Kidney tubule cell (primary cell): ENCODE measurements around the gene MPEG1.

Experiments used
- DNase-seq: peaks from one replicate; pipeline ENCODE4 v3.0.0-alpha.2; 2018; ENCODE audit warnings: low spot score

Gene MPEG1

DNA sequence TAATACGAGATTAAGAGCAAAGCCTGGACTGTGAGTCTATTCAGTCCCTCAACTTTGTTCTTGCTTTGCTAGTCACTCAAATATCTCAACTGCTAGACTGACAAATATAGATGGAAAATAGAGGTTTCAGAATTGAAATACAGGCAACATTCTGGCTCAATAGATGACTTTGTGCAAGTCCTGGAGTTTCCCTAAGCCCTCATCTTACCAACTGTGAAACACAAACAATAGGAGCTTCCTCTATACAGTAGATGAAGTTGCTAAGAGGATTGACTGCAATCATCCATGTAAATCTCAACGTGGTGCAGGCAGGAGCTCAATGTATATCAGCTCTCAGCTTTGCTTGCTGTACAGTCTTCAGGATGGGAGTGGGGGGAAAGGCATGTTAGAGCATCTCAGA, 6.2 kb upstream of the MPEG1 start:
- no peak for DNase-seq

DNA sequence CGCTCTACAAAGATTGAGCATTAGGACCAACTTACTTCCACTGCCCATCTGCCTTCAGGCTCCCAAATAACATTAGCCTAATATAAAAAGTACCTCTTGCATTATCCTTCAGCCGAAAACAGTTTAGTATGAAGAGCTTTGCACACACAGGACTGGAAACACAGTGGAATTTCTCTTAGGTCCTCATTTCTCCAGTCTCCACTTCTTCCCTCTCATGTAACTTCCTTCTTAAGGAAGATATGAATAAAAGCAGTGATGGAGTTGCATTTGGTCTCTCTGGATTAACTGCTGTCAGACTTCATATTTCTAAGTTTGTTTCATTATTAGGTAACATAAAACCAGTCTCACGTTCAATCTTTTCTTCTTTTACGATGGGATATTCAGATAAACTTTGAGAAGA, 5.6 kb upstream of the MPEG1 start:
- no peak for DNase-seq

DNA sequence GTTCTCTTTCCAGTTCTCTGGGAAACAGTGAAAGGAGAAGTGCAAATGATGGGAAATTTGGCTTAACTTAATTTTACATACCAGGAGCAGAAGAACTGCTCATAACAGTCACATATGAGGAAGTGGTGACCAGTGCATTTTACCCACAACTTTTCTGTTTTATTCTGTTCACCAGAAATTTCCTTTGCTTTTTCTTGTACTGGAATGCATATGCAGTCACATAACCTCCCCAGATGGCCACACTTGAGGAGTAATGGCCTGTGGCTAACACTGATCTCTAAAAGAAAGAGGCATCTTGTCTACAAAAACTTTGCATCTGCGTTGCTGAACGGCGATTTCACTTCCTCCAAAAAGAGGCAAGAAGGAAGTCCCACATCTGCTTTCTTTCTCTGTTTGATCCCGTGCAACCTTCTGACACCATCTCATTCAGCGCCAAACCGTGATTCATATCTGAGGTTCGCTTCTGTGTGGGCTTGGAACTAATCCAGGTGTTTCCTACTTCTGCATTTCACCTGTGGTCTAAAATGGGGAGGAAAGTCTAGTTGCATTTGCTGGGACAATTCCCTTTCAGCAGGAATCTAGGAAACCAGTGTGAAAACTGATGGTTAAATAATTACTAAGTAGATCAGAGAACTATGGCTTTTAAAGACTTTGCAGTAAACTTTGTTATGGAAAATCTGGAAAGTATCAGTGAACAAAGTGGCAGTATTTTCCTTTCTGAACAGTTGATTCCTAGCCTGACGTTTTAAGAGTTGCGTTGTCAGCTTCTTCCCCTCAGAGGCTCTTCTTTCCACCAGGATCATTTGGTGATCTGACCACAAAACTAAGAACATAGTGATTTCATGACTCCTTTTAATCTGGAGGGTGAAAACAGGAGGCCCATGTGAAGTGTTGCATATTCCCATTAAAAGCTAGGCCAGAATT, 4.2 kb upstream of the MPEG1 start:
- peak; percentile 28 for DNase-seq

DNA sequence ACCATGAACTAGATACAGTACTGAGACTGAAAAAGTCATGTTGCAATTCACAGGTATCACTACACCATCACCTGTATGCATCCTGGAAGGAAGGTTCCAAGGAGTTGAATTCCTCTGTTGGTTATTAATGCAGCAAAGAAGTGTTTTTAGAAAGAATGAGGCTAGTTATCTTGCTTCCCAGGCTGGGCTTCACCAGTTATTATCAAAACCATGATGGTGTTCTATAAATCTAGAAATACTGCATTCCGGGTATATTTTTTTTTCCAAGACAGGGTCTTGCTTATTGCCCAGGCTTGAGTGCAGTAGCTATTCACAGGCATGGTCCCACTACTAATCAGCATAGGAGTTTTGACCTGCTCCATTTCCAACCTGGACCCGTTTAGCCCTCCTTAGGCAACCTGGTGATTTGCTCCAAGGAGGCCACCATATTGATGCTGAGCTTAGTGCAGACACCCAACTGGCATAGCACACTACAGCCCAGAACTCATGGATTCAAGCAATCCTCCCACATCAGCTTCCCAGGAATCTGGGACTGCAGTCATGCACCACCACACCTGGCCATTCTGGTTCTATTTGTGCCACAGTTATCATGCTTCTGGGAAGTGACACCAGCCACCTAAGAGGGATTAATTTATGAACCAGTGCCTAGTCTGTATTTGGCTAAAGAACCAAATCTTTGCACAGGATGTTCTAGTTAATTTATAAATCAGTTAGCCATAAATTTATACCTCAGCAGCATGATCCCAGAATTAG, 1.6 kb upstream of the MPEG1 start:
- DNase-seq = peak; percentile 3

DNA sequence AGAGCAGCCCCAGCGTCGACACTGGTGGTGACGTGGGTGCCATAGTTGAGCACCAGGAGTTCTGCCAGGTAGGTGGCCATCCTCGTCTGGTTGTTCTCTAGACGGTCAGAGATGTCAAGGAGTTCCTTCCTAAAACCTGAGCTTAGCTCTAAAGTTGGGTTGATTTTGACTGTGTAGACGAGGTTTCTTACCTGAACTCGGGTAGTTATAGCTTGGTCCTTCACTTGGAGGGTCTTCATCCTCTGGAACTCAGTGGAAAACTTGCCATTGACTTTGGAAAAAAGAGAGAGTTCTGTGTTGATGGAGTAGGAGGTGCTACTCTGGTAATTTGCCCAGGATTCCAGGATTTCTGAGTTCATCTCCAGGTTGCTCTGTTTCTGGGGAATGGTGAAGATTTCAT, 505 bp downstream of the MPEG1 start:
- DNase-seq = no peak

DNA sequence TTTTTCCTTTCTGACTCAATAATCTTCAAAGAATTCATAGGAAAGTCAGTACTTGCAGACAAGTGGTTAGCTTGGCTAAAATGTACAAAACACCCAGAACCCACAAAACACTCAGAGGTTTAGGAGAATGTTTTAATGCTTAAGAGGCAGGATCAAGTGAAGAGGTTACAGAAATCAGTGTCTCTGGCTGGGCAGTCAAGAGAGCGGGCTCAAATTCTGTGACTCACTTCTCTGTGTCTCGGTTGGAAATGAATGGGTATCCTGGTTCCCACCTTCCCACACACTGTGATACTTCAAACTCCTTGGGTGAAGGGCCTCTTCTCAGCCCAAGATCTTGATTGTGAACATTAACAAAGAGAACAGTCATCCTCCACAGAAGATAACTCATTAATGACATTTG, 3.8 kb downstream of the MPEG1 start:
- DNase-seq = peak; percentile 8

DNA sequence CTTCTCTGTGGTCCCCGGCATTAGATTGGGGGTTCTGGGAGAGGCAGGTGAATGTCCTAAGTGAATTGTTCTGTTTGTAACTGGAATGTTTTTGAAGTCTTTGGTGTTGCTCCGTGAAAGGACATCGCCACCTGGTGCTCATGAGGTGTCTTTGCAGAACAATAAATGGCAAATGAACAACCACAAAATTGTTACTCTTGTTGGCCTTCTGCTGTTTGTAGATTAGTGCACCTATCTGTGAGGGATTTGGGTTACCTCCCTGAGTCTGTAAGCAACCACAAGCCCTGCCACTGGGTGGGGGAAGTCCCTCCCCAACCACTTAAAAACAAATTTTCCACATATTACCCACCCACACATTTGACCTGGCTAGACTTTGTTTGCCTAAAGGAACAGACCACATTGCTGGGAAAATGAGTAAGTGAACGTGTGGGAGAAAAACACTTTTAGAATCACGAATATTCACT, 4.7 kb downstream of the MPEG1 start:
- DNase-seq = peak; percentile 85

DNA sequence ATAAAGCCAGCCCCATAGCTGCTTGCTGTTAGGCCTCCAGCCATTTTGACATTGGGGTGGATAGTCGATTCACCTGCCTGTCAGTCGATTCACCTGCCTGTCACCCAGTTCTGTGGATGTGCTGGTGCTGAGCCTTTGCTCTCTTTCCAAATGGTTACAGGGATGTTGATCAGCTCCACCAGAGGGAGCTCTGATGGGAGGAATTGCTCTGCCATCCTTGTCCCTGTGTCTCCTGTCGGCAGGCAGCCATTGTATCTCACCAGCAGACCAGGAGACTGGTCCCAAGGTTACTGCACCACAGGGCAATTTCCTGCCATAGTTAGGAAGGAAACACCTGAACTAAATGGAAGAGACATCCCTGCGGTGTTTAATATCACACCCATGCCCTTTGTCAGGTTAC, 6.1 kb downstream of the MPEG1 start:
- peak; percentile 50 for DNase-seq

DNA sequence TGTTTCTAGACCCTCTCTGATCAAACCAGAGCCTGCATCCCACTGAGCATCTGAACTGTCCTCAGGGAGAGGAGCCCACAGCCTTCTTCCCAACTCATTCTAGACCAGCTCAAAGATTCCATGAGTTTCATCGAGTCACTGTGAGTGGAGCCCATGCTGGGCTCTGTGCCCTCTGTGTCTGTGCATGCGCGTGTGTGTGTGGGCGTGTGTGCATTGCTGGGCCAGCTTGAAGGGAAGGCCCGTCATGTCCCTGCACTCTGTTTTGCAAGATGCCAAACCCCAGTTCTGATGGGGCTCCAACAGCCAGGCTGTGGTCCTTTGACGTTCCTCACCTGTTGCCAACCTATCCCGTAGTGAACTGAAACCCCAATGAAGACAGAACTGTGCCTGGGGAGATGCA, 7.1 kb downstream of the MPEG1 start:
- DNase-seq = no peak

DNA sequence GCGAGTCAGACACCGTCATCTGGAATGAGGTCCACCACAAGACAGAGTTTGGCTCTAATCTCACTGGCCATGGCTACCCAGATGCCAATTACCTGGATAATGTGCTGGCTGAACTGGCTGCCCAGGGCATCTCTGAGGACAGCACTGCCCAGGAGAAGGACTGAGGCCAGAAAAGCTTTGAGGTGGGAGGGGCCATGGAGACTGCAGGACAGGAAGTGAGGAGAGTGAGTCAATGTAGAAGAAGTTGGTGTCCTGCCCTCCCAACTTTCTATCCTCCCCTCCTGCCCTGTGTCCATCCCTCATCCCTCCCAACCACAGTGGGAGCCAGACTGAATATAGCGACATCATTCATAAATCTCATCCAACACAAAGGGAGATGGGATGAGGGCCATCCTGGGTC, 8.0 kb downstream of the MPEG1 start:
- DNase-seq = peak; percentile 23

DNA sequence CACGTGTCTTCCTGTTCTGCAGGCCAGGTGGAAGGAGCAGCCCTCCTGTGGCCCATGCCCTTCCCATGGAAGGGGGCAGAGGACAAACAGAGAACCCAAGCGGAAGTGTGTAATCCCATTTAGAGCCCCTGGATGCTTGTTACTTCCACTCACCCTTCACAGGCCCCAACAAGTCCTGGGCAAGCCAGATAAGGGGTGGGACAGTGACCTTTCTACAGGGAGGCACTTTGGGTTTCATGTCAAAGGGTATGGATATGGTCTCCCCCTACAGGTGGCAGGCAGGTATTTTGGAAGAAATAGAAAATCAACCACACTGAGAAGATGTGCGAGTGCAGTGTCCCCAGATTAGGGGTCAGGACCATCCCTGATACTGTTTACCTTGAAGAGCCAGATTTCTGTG, 11.4 kb downstream of the MPEG1 start:
- DNase-seq = peak; percentile 4

DNA sequence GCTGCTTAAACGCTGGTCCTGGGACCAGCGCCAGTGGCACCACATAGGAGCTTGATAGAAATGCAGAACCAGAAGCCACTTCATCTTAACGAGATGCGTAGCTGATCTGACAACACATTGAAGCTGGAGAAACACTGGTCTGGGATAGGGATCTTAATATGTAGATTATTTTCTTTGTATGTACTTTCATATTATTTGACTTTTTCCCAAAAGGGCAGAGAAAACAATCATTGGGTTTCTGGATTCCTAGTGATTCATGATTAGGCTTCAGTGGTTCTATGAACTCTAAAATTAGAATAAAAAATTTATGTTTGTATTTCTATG, 12.3 kb downstream of the MPEG1 start:
- no peak for DNase-seq

DNA sequence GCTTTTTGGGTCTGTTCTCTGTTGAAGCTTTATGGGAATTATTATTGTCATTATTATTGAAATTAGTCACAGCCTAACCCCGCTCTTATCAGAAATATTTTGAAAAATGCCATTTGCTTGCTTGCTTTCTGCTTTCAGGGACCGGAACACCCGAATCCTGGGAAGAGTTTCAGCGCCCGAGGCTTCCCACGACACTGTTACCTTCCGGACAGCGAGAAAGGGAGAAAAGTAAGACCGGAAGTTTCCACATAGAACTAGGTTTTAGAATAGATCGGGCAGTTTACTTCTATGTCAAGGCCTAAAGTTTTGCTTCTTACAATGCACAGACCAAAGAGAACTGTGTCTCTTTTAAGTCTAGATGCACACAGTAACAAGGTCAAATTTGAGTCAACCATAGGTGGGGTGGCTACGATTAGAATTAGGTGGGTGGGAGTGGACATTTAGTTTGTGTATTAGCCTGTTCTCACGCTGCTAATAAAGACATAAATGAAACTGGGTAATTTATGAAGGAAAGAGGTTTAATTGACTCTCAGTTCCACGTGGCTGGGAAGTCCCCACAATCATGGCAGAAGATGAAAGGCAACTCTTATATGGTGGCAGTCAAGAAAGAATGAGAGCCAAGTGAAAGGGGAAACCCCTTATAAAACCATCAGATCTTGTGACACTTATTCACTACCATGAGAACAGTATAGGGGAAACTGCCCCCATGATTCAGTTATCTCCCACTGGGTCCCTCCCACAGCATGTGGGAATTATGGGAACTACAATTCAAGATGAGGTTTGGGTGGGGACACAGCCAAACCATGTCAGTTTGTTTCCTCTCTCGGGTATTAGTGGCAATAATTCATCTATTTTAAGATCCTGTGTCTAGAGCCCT, 12.9 kb downstream of the MPEG1 start:
- no peak for DNase-seq

DNA sequence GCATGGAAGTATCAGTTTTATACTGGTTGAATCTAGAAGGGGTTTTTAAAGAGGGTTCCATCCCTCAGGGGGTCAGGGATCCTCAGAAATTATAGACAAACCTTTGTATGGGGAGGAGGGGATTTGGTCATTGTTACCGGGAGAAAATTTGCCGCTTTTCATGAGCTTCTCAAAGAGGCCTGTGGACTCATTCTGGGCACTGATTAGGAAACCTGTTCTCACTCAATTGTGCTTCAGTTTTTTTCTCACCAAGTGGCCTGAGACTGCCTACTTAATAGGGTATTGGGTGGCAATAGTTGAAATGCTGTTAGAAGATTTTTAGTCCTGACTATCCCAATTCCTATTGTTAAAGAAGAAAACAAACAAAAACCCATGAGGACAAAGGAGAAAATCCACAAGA, 14.0 kb downstream of the MPEG1 start:
- no peak for DNase-seq

DNA sequence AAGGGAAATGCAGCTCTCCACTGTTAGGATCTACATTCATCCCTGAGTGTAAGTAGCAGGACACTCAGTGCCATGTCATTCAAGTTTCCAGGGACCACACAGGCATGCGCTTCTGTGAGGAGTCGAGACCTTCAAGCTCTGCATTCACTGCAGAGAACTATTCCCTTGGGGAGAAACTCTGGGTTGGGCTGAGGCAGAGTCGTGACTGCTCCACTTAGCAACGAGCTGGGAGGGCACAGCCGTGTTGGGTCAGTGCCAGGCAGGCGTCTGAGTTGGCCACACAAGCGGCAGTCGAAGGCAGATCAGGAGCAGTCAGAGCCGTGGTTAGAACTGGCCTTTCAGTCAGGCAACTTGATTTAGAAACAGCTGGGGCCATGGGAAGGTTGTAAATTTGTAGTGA, 14.7 kb downstream of the MPEG1 start:
- peak; percentile 52 for DNase-seq

DNA sequence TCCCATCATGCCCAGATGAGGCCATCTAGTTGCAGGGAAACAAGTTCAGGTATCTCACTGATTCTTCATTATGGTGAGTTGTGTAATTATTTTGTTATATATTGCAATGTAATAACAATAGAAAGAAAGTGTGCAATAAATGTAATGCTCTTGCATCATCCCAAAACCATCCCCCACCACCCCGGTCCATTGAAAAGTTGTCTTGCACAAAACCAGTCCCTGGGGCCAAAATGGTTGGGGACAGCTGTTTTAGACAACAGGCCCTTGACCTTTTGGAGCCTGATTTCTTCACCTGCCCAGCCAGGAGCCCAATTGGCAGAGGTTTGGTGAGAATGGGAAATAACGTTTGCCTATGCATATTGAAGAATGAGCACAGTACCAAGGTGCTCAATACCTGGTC, 15.9 kb downstream of the MPEG1 start:
- DNase-seq = no peak

DNA sequence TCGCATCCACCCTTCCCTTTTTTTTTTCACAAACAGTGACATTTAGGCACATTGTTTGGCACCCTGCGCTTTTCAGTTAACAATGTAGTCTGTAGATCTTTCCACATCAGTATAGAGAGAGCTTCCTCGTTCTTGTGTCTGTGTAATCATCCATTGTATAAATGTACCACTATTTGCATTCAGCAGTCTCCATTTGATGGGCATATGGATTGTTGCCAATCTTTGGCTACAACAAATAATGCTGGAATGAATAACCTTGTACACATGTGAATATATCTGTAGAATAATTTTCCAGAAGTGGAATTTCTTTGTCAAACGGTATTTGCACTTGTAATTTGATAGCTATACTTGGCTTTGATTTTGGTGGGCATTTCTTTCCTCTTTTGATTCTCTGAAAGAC, 17.1 kb downstream of the MPEG1 start:
- no peak for DNase-seq

DNA sequence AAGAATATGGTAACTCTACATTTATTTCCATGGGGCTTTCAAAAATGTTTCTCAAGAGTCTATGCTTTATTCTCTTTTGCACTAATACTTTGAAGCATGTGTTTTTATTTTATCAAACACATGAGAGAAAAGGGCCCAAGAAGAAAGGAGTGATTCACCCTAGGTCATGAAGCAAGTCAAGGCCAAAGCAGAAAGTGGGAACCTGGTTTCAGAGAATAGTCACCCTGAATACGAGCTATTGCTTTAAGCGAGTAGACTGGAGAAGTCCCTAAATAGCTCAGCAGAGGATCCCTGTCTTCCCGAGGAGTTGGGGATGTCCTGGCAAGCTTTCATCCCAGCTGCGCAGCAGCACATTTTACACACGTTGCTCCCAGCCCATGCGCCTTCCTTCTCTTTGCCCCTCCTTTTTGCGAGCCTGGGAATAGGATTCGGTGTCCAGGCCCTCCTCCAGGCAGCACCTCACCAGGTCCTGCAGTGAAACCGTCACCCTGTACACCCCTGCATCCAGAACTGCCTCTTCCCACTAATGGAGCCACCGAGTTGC, 19.1 kb downstream of the MPEG1 start:
- no peak for DNase-seq

DNA sequence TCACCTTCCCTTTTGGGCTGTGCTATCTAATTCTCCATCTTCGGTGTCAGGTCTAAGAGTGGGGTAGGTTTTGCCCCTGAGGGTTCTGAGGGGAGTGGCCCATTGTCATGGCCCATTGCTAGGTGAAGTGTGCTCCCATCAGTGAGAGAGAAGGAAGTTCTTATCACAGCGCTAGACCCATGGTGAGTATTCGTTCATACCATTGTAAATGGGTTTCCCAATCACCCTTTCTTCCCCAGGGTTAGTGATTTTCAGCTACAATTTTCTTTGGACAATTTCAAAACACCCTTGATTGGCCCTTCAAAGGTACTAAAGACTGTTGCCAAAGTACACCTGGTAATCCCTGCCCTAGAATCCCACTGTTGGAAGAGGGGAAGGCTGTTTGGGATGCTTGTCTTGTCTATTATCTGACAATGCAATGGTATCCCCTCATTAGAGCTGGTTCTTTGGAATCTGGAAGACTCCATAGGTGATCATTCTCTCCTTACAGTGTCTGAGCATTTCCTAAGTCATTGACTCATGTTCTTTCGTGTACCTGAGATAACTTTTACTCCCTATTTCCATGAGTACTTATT, 20.2 kb downstream of the MPEG1 start:
- DNase-seq = no peak

DNA sequence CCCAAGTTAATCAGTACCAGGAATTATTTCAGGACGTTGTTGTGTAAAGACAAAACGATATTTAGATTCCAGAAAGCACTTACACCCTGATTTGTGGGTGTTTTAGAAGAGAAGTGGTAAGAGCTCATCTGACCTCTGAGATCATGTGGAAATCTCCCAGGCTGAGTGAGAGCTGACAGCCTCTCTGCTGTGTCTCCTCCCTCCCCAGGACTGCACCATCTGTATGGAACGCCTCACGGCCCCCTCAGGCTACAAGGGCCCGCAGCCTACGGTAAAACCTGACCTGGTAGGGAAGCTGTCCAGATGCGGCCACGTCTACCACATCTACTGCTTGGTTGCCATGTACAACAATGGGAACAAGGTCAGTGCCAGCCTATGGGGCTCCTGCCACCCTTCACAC, 20.8 kb downstream of the MPEG1 start:
- DNase-seq = no peak

DNA sequence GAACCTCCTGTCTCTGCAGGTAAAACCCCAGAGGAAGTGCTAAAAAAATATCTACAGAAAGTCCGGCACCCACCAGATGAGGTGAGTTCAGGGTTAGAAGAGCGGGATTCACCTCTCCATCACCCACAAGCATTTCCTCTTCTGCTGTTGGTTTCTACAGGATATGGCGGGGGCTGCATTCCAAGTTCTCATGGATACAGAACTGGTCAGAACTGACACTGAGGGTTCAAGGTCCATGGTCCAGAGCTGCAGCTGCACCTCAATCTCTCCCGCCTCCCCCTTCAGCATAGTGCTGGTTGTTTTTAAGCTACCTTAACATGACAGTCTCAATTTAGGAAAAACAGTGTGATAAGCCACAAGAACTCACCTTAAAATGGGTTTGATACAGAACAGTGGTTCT, 21.6 kb downstream of the MPEG1 start:
- DNase-seq = no peak

DNA sequence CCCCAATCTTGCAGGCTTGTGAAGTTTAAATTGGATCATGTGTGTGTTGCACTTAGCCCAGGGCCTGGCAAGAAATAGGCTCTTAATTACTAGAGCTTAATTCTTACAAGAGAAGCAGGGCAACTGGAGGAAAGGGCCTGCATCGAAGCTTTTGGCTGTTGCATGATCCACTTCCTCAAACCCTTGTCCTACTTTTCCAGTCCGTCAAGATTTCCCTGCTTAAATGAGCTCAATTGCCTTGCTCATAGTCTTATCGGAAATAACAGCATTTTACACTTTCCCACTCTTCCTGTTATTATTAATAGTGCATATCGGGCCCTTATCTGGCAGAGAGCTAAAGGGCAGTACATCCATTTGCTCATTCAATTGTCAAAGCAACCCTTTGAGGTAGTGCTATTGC, 22.7 kb downstream of the MPEG1 start:
- DNase-seq = no peak
